Neural cell (in vitro differentiated cells): ENCODE measurements around the gene FRMD4A. TPM values are rescaled to one million over a fixed set of nuclear protein-coding genes. Genes with fewer than 3 reads are reported as not detected.

ENCODE experiments used
- H2AFZ ChIP-seq: fragments of 200-600, 300-800 bp; sonication (generic), shearing (Covaris generic); 2 replicates; pipeline ENCODE4 v1.6.0; 2014; ENCODE audit warnings: low read depth, mild to moderate bottlenecking, antibody characterized with exemption, low read length, moderate library complexity
- H3F3A ChIP-seq: fragments of 200-600 bp; shearing (Covaris generic); 2 replicates; pipeline ENCODE4 v1.6.1; 2016; ENCODE audit warnings: mild to moderate bottlenecking, moderate library complexity, mixed read lengths, antibody characterized with exemption, low read length; ENCODE audit not compliant: insufficient read depth, poor library complexity, severe bottlenecking
- H3K27ac ChIP-seq: fragments of 200-600, 300-800 bp; sonication (generic), shearing (Covaris generic); 2 replicates; pipeline ENCODE4 v1.5.1; 2014; ENCODE audit warnings: mild to moderate bottlenecking, low read length, moderate library complexity
- H3K27me3 ChIP-seq: fragments of 300-800, 200-600 bp; sonication (generic), shearing (Covaris generic); 2 replicates; pipeline ENCODE4 v1.6.0; 2014; ENCODE audit warnings: mild to moderate bottlenecking, low read depth, low read length, moderate library complexity; ENCODE audit not compliant: insufficient read depth
- H3K36me3 ChIP-seq: fragments of 300-800, 200-600 bp; sonication (generic), shearing (Covaris generic); 2 replicates; pipeline ENCODE4 v1.5.1; 2014; ENCODE audit warnings: mild to moderate bottlenecking, antibody characterized with exemption, low read length, moderate library complexity; ENCODE audit not compliant: insufficient read depth
- H3K4me2 ChIP-seq: fragments of 300-800, 200-600 bp; sonication (generic), shearing (Covaris generic); 2 replicates; pipeline ENCODE4 v1.6.0; 2014; ENCODE audit warnings: mild to moderate bottlenecking, low read length
- H3K4me3 ChIP-seq: fragments of 300-800, 200-600 bp; sonication (generic), shearing (Covaris generic); 2 replicates; pipeline ENCODE4 v1.5.1; 2014; ENCODE audit warnings: mild to moderate bottlenecking, low read length, moderate library complexity
- H3K79me2 ChIP-seq: fragments of 200-600 bp; shearing (Covaris generic); replicated peaks from 2 replicates; pipeline ENCODE4 v1.6.0; 2014; ENCODE audit warnings: mild to moderate bottlenecking, low read length, moderate library complexity; ENCODE audit not compliant: insufficient read depth
- H3K9ac ChIP-seq: fragments of 300-800, 200-600 bp; sonication (generic), shearing (Covaris generic); 2 replicates; pipeline ENCODE4 v1.6.1; 2016; ENCODE audit warnings: mild to moderate bottlenecking, low read length, mixed read lengths
- H3K9me2 ChIP-seq: fragments of 200-600 bp; shearing (Covaris generic); 2 replicates; pipeline ENCODE4 v1.6.1; 2016; ENCODE audit warnings: mild to moderate bottlenecking, low read length, mixed read lengths; ENCODE audit not compliant: insufficient read depth
- H3K9me3 ChIP-seq: fragments of 200-600, 300-800 bp; sonication (generic), shearing (Covaris generic); 2 replicates; pipeline ENCODE4 v1.6.1; 2016; ENCODE audit warnings: mild to moderate bottlenecking, mixed run types, low read length, moderate library complexity, mixed read lengths
- H4K20me1 ChIP-seq: fragments of 200-600 bp; shearing (Covaris generic); 2 replicates; pipeline ENCODE4 v1.6.1; 2016; ENCODE audit warnings: mild to moderate bottlenecking, mixed run types; ENCODE audit not compliant: insufficient read depth
- POLR2AphosphoS5 ChIP-seq: IDR thresholded peaks from 2 replicates; pipeline ENCODE4 v1.6.1; 2012
- RAD21 ChIP-seq: fragments of 450-650 bp; conservative IDR thresholded peaks from 2 replicates; pipeline ENCODE4 v1.6.1; 2014; ENCODE audit warnings: antibody characterized with exemption, mild to moderate bottlenecking, moderate library complexity
- REST ChIP-seq: IDR thresholded peaks from 2 replicates; pipeline ENCODE4 v1.6.1; 2012; ENCODE audit warnings: borderline replicate concordance
- SMC3 ChIP-seq: fragments of 450-650 bp; conservative IDR thresholded peaks from 2 replicates; pipeline ENCODE4 v1.6.1; 2014; ENCODE audit warnings: antibody characterized with exemption, mild to moderate bottlenecking, moderate library complexity; ENCODE audit not compliant: poor library complexity
- TAF1 ChIP-seq: IDR thresholded peaks from 2 replicates; pipeline ENCODE4 v1.6.1; 2012; ENCODE audit warnings: low read depth
- polyA plus RNA-seq: library from polyadenylated mRNA; depleted of rRNA; stranded (reverse); fragments of >200 nt; gene quantifications from 2 replicates; pipeline ENCODE4 v1.2.3, GENCODE V29; 2014

Gene FRMD4A
- polyA plus RNA-seq, 1 donor from 2014 or later: 36.5 TPM

GRCh38 chr10:14010769-14011574 lies 319.8 kb downstream of the FRMD4A start (continued):
- TF ChIP-seq REST: no peak

GRCh38 chr10:14010101-14010558 lies 320.6 kb downstream of the FRMD4A start:
- no peak overlapping the region for H3K9ac ChIP-seq
- H3K79me2 ChIP-seq: no peaks in the 10 kb centered on the region
- no peak overlapping the region for H3K27ac ChIP-seq

More at GRCh38 chr10:14010101-14010558, 320.6 kb downstream of the FRMD4A start:
- Histone ChIP-seq H3K27me3 (no peaks in the 10 kb centered on the region), H3K9me2 (no peaks in the 10 kb centered on the region), H3K9me3 (no peaks in the 10 kb centered on the region), H3K36me3 (no peaks in the 10 kb centered on the region), H4K20me1 (no peaks in the 10 kb centered on the region), H3K4me3 (no peak overlapping the region), H3K4me2 (no peak overlapping the region), H3F3A (no peaks in the 10 kb centered on the region), H2AFZ (no peak overlapping the region)
- TF ChIP-seq RAD21 (no peak), TAF1 (no peak), POLR2AphosphoS5 (no peak), REST (no peak), SMC3 (no peak)
